Muscle of back (tissue), 11 donors: Measurements from ENCODE around the gene MTHFSD. TPM values are rescaled to one million over a fixed set of nuclear protein-coding genes. Genes with fewer than 3 reads are reported as not detected.
A peak's percentile ranks its signal among the peaks of the same experiment; 100 is the strongest.

Experiments
- DNase-seq, 3 donors: peaks; one replicate each; pipeline versions ENCODE4 v3.0.0 to v3.0.0-alpha.2; 2013
- polyA plus RNA-seq, 10 donors: library from polyadenylated mRNA; unstranded; fragments of 120-200 nt; gene quantifications; one replicate each; pipeline ENCODE4 v1.2.1, GENCODE V29; 2013; ENCODE audit not compliant: insufficient read length in 10 of 10

Gene MTHFSD
- polyA plus RNA-seq, 10 donors = 10.4 to 15.1 (median 12.5) TPM

DNA sequence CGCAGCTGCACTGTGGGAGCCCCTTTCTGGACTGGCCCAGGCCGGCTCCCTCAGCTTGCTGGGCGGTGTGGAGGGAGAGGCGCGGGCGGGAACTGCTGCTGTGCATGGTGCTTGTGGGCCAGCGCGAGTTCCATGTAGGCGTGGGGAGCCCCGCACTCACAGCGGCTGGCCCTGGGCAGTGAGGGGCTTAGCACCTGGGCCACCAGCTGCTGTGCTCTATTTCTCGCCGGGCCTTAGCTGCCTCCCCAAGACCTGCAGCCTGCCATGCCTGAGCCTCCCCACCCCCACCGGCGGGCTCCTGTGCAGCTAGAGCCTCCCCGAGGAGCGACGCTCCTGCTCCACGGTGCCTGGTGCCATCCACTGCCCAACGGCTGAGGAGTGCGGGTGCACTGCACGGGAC is 1.7 kb downstream of the MTHFSD start:
- no peak for DNase-seq

DNA sequence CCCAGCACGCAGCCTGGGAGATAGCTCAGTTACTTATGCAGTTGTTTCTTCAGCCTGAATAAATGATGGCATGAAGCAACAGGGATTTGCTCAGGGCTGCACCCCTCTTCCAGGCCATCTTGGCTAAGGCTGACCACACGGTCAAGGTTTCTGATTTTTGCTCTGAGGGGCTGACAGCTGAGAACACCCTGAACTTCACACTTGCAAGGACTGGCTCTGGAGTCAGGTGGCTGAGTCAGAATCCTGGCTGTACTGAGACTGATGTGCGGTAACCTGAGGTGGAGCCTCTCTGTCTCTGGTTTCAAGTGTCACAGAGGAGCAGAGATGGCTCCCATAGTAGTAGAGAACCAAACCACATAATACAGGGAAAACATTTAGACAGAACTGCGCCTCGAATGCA is 4.8 kb downstream of the MTHFSD start:
- DNase-seq = no peak

DNA sequence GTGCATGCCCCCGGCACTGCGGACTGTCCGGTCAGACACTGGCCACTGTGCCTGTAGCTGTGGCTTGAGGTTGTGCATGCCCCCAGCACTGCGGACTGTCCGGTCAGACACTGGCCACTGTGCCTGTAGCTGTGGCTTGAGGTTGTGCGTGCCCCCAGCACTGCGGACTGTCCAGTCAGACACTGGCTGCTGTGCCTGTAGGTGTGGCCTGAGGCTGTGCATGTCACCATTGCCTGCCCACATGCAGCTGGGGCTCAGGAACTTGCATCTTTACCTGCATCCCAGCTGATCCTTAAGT is 5.2 kb downstream of the MTHFSD start:
- no peak for DNase-seq

DNA sequence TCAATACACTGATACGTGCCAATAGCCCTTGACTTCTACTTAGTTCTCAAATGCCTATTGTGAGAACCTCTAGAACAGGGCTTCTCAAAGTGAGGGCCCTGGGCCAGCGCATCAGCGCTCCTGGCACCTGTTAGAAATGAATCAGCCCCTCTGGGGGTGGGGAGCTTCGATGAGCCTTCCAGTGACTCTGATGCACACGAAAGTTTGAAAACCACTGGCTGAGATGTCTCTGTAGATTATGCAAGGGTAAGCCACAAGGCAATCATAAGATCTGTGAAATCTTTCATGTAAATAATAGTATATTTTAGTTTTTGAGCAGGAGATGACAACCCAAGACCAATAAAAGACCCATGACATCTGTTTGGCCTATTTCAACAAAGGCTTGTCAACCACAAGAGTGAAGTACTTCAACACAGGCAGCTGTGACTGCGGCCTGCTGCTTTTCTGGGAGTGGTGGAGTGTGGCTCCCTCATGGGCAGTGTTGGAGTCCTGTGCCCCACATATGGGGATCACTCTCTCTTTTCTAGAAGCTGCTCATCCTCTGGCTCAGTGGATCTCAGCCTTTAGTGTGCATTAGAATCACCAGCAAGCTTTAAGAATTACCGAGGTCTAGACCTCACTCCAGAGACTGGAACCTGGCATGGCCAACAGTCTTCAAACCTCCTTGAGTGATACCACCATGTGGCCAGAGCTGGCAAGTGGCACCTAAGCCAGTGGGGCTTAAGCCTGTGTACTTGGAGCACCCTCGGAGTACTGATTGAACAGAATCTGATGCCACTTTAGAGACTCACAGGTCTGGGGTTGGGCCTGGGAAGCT is 5.8 kb downstream of the MTHFSD start:
- DNase-seq = no peak

DNA sequence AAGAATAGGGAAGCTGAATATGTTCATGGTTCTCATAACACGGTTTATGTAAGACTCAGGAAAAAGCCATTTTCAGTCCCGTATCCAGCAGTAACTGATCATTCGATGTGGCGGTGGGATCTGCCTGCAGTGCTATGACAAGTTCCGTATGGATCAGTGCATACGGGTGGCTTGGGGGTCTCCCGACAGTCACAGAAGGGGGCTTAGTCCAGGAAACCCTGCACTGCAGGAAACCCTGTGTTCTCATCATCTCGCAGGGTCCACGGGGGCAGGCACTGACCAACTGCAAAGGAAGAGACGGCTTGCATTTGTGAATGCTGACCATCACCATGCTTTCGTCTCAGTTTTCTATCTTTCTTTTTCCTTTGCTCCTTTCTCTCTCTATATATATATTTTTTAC is 7.7 kb downstream of the MTHFSD start:
- no peak for DNase-seq

DNA sequence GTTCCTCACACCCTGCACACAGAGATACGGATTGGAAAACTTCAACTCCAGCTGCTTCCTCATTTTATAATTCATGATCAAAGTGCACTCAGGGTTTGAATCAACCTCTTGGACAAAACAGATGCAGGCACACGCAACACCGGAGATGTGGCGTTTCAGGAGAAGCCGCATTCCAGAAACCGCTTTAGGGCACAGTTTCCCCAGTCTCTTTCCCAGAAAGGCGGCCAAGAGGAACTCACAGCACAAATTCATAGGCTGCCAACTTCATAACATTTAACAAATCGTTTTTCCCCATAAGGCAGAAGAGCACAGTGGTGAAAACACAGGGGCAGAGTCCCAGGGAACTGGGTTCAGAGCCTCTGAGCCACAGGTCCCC is 8.4 kb downstream of the MTHFSD start:
- no peak for DNase-seq

DNA sequence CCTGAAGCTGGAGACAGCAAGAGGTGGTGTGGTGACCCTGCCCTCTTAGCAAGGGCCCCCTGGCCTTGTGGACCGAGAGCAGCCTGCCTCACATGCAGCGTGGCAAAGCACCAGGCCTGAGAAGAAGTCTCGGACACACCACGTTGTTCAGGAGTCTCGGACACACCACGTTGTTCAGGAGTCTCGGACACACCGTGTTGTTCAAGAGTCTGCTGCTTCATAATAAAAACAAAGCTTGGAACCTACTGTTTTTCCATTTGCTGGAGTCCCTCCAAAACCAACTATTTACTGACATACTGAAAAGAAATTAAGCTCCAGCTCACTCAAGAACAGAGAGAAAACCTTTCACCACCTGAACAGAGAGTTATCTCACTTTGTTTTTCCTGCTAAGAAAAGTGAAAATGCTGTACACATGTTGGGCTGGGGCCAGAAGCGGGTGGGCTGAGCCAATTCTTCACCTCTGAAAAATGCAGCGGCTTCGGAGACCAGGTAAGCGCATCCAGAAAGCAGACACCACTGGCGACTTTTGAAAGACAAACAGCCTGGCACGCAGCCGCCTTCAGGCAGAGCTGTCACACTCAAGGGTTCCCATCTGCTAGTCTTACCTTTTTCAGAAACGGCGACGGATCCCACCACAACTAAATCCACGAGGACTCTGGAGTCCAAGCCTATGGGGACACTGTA is 8.9 kb downstream of the MTHFSD start:
- peak in 1 of 3 donors; percentile 26 for DNase-seq

DNA sequence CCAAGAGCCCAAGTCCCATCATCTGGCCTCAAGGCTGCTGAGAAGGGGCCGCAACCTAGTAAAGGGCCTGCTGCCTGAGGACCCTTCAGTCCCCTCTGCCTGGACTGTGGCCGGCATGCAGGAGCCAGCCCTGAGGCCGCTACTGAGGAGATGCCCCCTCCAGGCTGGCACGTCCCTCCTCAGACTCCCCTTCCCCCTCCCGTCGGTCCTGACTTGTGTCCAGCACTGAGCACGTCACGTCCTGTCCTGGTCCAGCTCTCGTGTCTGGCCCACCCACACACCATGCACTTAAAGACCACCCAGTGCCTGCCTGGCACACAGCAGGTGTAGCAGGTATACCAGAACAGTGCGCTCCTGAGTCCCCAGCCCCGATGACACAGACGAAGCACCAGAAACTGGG is 9.6 kb downstream of the MTHFSD start:
- no peak for DNase-seq

DNA sequence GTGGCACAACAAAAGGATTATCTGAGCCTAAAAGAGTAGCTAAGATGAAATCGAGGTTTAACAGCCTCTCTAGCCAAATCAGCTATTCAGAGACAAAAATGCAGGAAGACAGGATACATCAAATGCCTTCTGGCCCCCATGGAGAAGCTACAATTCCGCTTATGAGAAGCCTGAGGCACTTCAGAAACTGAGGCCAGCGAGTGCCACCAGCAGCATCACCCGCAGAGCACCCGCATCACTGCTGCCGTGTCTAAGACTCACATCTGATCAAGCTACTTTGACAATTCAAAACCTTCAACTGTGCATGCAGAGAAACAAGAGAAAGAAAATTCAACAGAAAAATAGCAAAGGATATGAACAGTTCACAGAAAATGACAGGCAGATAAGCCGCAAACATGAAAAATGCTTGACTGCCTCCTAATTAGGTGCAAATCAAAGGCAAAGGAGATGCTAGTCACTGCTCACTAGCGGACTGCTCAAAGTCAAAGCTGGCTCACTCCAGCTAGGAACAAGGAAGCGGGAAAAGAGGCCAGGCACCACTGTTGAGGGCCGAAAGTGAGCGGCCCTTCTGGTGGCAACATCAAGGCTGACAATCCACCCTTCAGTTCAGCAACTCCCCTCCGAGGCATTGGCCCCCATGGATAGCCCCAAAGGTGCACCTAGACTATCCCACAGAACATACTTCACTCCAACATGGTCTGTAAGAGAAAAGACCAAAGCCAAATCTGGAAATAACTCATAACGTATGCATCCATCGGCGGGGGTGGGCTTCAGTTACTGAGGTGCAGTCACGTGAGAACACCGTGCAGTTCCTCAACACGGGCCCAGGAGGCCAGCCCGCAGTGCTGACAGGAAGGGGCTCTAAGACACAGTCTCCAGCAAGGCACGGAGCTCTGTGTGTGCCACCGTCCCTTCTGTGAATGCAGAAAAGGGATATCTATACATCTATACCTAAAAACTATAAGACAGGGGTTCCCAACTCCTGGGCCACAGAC is 12.0 kb downstream of the MTHFSD start:
- DNase-seq = no peak

DNA sequence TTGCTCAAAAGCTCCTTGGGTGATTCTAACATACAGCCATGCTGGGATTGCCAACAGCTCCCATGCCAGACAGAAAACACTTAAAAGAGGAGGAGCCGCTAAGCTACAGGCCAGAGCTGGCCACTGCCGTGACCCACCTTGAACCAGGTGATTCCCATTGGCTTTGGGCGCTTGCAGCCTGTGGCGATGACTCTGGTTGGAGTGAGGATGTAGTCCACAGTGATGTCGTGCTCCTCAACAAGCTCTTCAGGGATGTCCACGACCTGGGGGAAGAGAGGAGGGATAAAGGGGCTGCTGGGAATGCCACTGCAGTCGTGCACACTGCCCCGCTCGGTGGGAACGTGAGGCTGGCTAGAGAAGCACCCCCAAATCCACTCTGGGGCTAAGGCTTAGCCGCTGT is 13.5 kb downstream of the MTHFSD start:
- no peak for DNase-seq

DNA sequence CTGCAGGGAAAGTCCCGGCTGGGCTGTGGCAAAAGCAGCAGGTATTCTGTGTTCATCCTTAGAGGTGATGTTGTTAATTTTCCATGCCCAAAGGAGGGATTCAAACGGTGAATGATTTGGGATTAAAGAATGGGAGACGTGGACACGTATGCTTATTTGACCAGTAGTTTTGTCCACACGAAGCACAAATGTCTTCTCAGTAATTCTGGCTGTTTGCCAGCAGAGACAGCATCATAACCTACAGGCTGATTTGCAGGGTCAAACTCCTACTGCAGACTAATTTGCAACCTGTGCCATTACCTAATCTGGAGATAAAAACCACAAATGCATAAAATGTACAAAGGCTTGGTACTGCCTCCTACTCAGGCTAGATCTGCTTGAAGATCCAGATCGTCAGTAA is 14.1 kb downstream of the MTHFSD start:
- DNase-seq = no peak

DNA sequence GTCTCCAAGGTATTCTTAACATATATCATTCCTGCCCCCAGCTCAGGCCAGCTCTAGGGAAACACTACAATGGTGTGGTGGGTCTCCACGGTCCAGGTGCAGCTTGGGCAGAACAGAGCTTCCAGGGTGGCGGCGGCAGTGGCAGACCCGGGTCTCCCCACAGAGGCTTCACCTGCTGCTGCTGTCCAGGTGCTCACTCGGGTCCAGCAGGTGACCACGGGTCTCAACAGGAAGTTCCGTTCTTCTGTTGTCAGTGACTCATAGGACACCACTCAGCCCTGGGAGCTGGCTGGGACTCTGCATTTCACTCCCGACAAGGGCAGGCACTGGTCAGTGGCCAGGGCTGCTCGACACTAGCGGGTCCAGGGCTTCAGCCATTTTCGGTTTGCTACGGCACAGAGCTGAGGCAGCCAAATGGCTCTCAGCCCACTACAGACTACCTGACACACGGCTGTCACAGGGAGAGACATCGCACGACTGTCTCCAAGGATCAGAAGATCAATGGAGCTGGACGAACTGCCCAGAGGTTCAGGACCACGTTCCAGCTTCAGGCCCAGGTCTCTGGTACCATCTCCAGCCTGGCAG is 16.7 kb downstream of the MTHFSD start:
- DNase-seq = no peak

DNA sequence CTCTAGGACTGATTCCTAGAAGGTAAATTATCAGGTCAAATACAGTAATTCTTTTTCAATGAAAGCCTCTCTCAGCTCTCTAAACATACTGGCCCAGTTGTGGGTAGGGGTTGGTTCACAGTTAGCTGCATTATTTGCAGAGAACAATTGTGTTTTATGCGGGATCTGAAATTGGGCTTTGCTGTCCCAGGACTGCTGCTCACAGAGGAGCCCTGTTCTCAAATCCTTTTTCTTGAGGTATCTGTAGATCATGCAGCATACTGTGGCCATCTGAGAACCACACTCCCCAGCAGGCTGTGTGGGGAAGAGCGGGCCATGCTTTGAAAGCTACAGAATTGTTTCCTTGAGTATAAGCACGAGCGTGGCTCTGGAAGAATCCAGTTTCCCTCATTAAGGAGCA is 17.5 kb downstream of the MTHFSD start:
- no peak for DNase-seq

DNA sequence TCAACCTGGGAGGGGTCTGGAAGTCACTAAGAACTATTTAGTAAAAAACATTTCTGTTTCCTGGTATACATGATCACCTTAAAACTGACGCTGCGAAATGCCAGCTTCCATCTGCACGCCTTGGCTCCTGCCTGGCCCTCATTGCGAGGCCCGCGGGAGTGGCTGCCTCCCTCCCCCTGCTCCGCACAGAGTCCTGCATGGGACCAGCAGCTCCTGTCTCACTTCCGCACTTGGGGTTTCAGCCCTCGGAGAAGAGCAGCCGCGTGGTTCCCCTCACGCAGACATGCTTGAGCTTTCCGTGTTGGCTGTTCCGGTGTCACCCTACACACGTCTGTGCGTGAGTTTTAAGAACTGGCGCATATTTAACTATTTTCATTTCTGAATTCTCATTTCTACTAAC is 18.4 kb downstream of the MTHFSD start:
- DNase-seq = no peak

DNA sequence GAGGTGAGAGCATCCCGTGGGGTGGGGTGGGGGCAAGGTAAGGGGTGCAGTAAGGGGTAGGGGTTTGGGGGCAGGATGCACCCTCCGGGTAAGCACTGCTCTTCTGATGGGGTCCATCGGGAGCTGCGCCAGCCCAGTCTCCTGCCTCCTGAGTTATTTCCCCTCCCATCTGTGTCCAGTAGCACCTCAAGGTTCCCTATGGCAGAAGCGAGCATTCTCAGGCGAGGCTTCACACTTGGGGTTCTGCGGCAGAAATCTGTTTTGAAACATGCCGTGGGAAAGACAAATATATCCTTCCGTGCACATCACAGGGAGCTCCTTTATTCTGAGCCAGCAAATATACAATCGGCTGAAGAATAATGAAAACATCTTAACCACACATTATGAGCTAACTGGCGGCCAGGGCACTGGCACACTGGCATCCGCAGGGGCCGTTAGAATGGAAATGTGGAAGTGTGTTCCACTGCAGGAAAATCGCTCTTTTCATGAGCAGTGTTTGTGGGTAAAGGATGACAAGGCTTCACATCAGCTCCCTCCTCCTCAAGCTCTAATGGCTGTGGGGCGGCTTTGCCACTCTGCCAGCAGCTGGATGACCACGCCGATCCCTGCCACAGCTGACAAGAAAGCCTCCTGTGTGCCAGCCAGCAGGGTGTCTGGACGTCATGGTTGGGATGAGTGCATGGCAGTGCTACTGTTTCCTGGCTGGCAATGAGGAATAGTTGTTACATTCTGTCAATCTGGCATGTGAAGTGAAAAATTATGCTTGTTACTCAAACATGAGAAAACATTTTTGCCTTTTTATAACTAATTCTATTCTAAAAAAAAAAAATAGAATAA is 20.0 kb downstream of the MTHFSD start:
- no peak for DNase-seq

DNA sequence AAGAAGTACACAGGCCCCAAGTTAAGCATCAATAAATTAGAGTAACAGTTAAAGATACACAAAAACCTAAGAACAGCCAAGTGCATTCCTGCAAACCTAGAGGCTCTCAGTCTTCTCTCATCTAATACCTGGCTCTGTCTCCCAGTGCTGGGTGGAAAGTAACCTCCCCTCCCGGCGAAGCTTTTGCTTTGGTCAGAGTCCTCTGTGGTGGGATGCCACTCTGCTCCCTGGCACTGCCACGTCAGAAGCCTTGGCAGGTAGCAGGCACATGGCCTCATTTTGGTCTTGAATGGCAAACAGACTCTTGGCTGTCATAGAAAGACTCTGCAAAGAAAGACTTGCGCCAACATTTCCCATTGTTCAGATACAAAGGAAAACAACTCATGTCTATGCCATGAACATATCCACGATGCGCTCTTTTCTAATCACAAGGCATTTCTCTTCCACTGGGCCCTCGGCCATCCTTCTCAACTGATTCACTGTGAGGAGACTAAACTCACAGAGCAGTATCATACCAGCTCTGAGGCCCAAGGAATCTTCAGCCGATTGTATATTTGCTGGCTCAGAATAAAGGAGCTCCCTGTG is 21.2 kb downstream of the MTHFSD start:
- DNase-seq = no peak

DNA sequence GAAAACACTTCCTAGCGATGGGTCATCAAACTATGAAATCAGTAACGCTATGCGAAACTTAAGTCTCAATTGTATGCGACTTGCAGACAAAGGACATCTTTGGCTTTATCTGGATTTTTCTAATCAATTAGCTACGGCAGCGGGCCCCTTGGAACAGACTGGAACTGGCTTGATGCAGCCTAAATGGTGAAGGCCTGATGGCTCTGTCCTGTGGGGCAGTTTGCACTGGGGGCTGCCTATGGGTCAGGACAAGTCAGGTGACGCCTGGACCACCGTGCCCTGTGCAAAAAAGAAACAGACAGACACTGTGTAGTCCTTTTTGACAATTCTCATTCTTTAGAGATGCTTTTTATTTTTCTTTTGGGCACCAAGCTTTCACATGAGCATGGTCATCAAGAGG is 22.0 kb downstream of the MTHFSD start:
- no peak for DNase-seq

DNA sequence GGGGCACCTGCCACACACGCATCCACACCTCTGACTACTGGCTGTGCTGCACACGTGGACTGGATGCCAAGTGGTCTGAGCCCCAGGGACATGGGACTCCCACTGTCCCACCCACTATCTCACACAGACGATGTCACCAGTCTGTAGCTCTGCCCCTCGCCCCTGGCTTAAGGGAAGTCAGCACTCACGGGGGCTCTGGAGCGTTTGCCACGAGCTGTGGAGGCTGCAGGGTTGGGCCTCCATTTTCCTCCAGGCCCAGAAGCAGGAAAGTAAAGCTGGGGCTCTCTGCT is 22.6 kb downstream of the MTHFSD start:
- DNase-seq = no peak

DNA sequence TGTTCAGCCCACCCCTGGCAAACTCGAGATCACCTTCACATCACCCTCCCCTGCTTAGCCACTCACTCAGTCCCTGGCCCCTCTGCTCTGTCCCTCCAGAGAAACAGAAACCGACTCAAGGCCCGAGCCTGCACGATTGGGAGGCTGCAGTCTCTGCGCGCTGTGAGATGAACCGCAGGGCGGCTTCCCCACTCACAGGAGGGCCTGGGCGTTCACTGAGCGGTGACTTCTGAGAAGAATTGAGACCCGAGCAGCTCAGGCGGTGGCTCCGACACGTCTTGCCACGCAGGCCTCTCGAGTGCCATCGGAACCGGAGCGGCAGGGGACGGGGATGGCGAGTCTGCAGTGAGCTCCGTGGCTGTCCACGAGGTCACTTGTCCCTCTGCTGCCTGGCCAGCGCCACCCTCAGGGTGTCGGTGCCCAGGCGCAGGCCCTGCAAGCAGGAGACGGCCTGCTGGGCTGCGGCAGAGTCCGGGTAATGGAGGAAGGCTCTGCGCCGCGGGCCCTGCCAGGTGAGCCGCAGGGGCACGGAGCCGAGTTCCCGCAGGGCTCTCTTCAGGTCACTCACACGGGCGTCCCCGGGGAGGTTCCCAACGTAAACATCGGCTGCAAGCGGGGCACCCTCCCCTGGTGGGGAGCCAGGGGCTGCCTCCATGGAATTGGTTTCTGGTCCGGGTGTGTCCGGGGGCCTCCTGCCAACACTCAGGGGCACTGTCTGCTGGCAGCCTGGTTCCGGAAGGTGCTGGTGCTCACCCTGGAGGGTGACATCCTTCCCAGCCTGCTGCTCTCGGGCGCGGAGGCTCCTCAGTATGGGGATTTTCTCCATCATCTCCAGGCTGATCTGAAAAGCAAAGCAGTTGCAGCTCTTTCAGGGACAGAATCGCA is 23.2 kb downstream of the MTHFSD start:
- DNase-seq = no peak

DNA sequence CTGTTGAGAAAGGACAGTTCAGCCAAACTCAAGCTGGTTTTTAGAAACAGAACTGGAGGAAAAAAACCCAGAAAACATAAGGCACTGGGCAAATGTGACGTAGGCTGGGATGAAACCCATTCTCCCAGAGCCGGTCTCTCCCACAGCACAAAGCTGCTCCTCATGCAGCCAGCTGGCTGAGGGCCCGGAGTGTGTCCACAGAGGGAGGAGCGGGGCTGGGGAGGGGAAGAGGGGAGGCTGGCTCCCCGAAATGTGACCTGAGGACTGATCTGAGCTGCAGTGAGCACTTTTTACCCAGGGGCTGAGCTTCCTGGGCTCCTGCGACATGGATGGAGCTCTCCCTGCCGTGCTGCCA is 23.9 kb downstream of the MTHFSD start:
- DNase-seq = peak in 2 of 3 donors; percentile 70 to 78
